Stimulated activated naive B cell treated with anti-CD40 and anti-IgM and Interleukin-4, amounts not matched to agents 10 μg/mL and 1 μg/mL and 100 μg/mL, for 72 hours (primary cell): ENCODE data around the gene TULP3.
A peak's percentile ranks its signal among the peaks of the same experiment; 100 is the strongest.

ENCODE experiments used
- ATAC-seq, 2 donors: fragments of 150-1000 bp; cut with Tn5 transposase; replicated peaks; 2 replicates each; pipeline ENCODE4 v1.10.0; 2021; ENCODE audit warnings: moderate library complexity in 1 of 2
- DNase-seq: peaks from one replicate; pipeline ENCODE4 v3.0.0; 2021
- H3K27ac Mint-ChIP-seq: one replicate; pipeline ENCODE4 v1.8.0; 2022; ENCODE audit warnings: mild to moderate bottlenecking, mixed read lengths
- H3K27me3 Mint-ChIP-seq, 2 donors: one replicate each; pipeline ENCODE4 v1.8.0; 2022; ENCODE audit warnings: mixed read lengths in 2 of 2
- H3K36me3 Mint-ChIP-seq, 2 donors: one replicate each; pipeline ENCODE4 v1.8.0; 2022; ENCODE audit warnings: mixed read lengths in 2 of 2, mild to moderate bottlenecking in 1 of 2
- H3K4me1 Mint-ChIP-seq, 2 donors: one replicate each; pipeline ENCODE4 v1.8.0; 2022; ENCODE audit warnings: mixed read lengths in 2 of 2, mild to moderate bottlenecking in 1 of 2
- H3K4me3 Mint-ChIP-seq, 2 donors: one replicate each; pipeline ENCODE4 v1.8.0; 2022; ENCODE audit warnings: mild to moderate bottlenecking in 2 of 2, mixed read lengths in 2 of 2, moderate library complexity in 1 of 2
- H3K9me3 Mint-ChIP-seq, 2 donors: one replicate each; pipeline ENCODE4 v1.8.0; 2022; ENCODE audit warnings: mixed read lengths in 2 of 2, mild to moderate bottlenecking in 1 of 2

Gene TULP3

DNA sequence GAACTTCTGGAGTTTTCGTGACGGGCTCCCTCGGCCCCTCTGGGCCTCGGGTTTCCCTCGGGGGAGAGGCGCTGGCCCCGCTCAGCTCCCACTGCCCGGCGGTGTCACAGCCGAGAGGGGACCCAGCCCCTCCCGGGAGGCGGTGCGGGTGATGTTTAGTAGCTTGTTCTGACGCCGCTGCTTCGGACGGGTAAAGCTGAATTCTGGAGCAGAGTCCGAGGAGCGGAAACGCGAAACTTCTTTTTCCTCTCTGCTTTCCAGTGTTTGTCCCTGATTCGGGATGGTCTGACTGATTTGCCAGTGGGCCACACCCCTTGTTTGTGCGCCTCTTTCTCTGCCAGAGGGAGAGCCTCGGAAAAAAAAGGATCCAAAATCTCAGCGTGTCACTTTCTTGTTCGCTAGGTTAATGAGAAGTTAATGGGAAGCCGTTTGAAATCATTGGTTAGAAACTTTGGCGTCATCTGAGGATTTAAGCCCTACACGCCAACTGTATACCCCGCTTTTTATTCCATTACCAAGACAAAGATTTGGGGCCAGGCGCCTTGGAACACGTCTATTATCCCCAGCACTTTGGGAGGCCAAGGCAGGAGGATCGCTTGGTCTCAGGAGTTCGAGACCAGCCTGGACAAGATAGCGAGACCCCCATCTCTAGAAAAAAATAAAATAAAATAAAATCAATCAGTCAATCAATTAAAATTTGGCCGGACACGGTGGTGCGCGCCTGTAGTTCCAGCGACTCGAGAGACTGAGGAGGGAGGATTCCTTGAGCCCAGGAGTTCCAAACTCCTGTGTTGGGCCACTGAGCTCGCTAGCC is 756 bp downstream of the TULP3 start:
- Mint-ChIP-seq H3K9me3 (no peaks in the 10 kb centered on the region), H3K27me3 (no peaks in the 10 kb centered on the region), H3K4me3 (peak overlapping the region; percentile 94 to 99), H3K36me3 (peaks cover 0 to 7% of the 10 kb centered on the region in 2 donors), H3K27ac (peak overlapping the region; percentile 90), H3K4me1 (peaks cover 12 to 31% of the 10 kb centered on the region in 2 donors)
- ATAC-seq (peak; percentile 23 to 24), DNase-seq (no peak)

DNA sequence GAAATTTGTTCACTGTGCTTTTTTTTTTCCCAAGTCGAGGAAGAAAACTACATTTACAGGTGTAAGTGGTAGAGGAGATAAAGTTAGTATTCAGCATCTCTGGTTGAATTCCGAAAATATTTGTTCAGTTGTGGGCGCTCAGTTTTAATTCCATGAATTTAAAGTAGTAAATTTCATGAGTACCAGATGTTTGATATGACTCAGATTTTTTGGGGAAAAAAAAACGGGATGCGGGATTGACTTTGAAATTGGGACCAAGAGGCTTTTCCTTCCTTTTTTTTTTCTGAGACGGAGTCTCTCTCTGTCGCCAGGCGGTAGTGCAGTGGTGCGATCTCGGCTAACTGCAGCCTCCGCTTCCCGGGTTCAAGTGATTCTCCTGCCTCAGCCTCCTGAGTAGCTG is 1.6 kb downstream of the TULP3 start:
- Mint-ChIP-seq H3K4me3 (no peak overlapping the region), H3K4me1 (peaks cover 12 to 31% of the 10 kb centered on the region in 2 donors), H3K9me3 (no peaks in the 10 kb centered on the region), H3K36me3 (peaks cover 0 to 7% of the 10 kb centered on the region in 2 donors), H3K27me3 (no peaks in the 10 kb centered on the region), H3K27ac (no peak overlapping the region)
- ATAC-seq = no peak
- DNase-seq = no peak

DNA sequence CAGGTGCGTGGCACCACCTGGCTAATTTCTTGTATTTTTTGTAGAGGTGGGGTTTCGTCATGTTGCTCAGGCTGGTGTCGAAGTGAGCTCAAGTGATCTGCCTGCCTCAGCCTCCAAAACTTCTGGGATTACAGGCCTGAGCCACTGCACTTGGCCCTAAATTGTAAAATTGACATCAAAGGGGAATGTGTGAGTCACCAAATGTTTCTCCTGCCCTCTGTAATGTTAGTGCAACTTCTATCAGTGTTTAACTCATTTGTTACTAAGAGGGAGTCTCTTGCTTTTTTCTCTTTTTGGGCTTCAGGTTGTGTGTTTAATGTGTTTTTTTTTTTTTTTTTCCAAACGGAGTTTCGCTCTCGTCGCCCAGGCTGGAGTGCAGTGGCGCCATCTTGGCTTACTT is 2.3 kb downstream of the TULP3 start:
- H3K4me3 Mint-ChIP-seq = peak overlapping the region; percentile 28 to 52
- ATAC-seq (no peak), DNase-seq (no peak)
- H3K27me3 Mint-ChIP-seq = no peaks in the 10 kb centered on the region
- peak overlapping the region; percentile 51 for H3K27ac Mint-ChIP-seq
- peaks cover 0 to 4% of the 10 kb centered on the region in 2 donors for H3K36me3 Mint-ChIP-seq
- H3K4me1 Mint-ChIP-seq = peaks cover 12 to 31% of the 10 kb centered on the region in 2 donors
- no peaks in the 10 kb centered on the region for H3K9me3 Mint-ChIP-seq

DNA sequence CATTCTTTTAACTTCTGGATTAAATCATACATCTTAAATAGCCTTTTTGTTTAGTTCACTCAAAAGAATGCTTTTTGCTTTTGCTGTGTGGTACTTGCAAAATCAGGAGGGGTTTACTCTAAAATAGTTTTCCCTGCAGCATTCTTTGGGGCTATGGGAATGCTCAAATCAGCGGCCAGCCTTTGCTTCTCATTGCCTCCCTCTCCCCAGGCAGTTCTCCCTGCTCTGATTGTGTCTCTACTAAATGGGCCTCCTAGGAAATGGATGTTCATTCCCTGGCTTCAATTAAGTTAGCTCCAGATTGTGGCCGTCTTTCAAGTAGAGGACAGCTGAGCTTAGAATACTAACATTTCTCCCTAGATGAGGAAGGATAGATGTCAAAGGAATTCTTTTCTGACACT is 4.4 kb downstream of the TULP3 start:
- H3K27me3 Mint-ChIP-seq = no peaks in the 10 kb centered on the region
- H3K4me3 Mint-ChIP-seq = no peak overlapping the region
- no peak overlapping the region for H3K27ac Mint-ChIP-seq
- peaks cover 5 to 19% of the 10 kb centered on the region in 2 donors for H3K4me1 Mint-ChIP-seq
- no peaks in the 10 kb centered on the region for H3K9me3 Mint-ChIP-seq
- peaks cover 0 to 3% of the 10 kb centered on the region in 2 donors for H3K36me3 Mint-ChIP-seq
- ATAC-seq (no peak), DNase-seq (no peak)

DNA sequence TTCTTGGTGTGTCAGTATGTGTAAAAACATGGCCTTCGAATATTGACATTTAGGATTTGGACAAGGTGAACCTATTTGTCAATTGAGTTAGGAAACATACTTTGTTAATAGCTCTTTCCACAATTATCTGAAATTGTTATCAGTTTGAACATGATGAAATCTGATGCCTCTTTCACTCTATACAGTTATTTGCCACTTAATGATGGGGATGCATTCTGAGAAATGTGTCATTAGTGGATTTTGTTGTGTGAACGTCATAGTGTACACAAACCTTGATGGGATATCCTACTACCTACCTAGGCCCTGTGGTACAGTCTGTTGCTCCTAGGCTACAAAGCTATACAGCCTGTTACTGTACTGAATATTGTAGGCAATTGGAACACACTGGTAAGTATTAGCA is 4.8 kb downstream of the TULP3 start:
- Mint-ChIP-seq H3K4me3 (no peak overlapping the region), H3K27ac (no peak overlapping the region), H3K27me3 (no peaks in the 10 kb centered on the region), H3K4me1 (peaks cover 3 to 14% of the 10 kb centered on the region in 2 donors), H3K9me3 (no peaks in the 10 kb centered on the region), H3K36me3 (peaks cover 0 to 3% of the 10 kb centered on the region in 2 donors)
- no peak for ATAC-seq
- no peak for DNase-seq

DNA sequence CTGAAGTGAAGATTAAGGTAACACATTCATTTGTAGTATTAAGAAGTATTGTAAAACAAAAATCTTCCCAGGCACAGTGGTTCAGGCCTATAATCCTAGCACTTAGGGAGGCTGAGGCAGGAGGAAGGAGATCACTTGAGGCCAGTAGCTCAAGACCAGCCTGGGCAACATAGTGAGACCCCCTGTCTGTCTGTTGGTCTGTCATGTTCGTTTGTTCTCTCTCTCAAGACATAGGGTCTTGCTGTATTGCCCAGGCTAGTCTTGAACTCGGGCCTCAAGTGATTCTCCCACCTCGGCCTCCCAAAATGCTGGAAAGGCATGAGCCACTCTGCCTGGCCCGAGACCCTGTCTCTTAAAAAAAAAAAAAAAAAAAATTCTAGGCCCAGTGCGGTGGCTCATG is 6.7 kb downstream of the TULP3 start:
- no peak for ATAC-seq
- H3K4me1 Mint-ChIP-seq = peaks cover 3 to 4% of the 10 kb centered on the region in 2 donors
- no peak for DNase-seq
- no peak overlapping the region for H3K4me3 Mint-ChIP-seq
- H3K9me3 Mint-ChIP-seq = no peaks in the 10 kb centered on the region
- H3K27me3 Mint-ChIP-seq = no peaks in the 10 kb centered on the region
- no peaks in the 10 kb centered on the region for H3K36me3 Mint-ChIP-seq
- H3K27ac Mint-ChIP-seq = no peak overlapping the region

DNA sequence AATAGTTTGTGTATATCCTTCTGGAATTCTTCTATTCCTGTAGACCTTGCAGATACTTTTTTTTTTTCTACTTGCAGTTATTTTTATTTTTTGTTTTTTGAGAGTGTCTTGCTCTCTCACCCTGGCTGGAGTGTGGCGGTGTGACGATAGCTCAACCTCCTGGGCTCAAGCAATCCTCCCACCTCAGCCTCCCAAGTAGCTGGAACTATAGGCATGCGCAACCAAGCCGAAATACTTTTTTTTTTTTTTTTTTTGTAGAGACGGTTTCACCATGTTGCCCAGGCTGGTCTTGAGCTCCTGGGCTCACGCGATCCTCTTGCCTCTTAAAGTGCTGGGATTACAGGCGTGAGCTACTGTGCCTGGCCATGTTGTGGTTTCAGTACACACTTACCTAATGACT is 10.0 kb downstream of the TULP3 start:
- DNase-seq = no peak
- H3K9me3 Mint-ChIP-seq = no peaks in the 10 kb centered on the region
- no peak overlapping the region for H3K27ac Mint-ChIP-seq
- peaks cover 3 to 6% of the 10 kb centered on the region in 2 donors for H3K4me1 Mint-ChIP-seq
- ATAC-seq = no peak
- H3K27me3 Mint-ChIP-seq = no peaks in the 10 kb centered on the region
- H3K4me3 Mint-ChIP-seq = no peak overlapping the region
- H3K36me3 Mint-ChIP-seq = no peaks in the 10 kb centered on the region

DNA sequence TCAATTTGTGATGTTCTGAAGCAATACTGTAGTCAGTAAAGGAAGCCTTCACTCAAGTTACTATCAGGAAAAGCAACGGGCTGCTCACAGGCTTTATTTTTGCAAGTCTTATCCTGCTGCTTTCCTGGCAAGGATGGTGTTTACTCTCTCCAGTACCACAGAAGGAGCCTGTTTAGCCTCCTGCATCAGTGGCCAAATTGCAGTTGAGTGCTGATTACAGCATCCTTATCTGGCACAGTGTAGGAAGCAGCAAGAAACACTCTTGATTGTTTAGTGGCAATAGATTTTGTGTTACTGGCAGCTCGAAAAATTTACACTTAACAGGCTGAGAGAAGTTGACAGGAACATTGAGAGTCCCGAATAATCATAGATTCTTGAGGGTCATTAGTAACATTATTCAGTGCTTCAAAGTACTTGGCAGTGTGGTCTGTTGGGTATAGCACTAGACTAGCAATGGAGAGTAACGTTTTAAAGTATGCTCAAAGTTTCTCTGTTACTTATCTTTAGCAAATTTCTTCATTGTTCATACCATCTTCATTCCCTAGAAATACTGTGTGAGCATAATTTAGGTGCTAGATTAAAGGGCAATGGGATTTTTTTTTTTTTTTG is 11.7 kb downstream of the TULP3 start:
- peaks cover 3 to 6% of the 10 kb centered on the region in 2 donors for H3K4me1 Mint-ChIP-seq
- no peaks in the 10 kb centered on the region for H3K36me3 Mint-ChIP-seq
- H3K27ac Mint-ChIP-seq = no peak overlapping the region
- ATAC-seq (no peak), DNase-seq (no peak)
- no peak overlapping the region for H3K4me3 Mint-ChIP-seq
- no peaks in the 10 kb centered on the region for H3K27me3 Mint-ChIP-seq
- H3K9me3 Mint-ChIP-seq = no peaks in the 10 kb centered on the region

DNA sequence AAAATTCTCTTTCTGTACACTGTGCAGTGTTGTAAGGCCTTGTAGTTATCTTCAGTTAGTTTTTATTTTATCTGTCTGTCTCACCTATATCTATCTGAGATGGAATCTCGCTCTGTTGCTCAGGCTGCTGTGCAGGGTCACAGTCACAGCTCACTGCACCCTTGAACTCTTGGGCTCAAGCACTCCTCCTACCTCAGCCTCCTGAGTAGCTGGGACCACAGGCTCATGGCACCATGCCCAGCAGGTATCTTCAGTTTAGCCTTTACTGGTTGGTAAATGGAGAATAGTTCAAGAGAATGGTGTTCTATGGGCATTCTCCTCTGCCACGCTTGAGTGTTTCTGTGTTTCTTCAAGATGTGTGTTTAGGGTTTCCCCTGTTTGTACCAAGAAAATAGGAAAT is 13.6 kb downstream of the TULP3 start:
- H3K9me3 Mint-ChIP-seq = no peaks in the 10 kb centered on the region
- H3K4me3 Mint-ChIP-seq = no peak overlapping the region
- DNase-seq = no peak
- H3K36me3 Mint-ChIP-seq = no peaks in the 10 kb centered on the region
- H3K27me3 Mint-ChIP-seq = no peaks in the 10 kb centered on the region
- no peak overlapping the region for H3K27ac Mint-ChIP-seq
- ATAC-seq = no peak
- peaks cover 3 to 6% of the 10 kb centered on the region in 2 donors for H3K4me1 Mint-ChIP-seq

DNA sequence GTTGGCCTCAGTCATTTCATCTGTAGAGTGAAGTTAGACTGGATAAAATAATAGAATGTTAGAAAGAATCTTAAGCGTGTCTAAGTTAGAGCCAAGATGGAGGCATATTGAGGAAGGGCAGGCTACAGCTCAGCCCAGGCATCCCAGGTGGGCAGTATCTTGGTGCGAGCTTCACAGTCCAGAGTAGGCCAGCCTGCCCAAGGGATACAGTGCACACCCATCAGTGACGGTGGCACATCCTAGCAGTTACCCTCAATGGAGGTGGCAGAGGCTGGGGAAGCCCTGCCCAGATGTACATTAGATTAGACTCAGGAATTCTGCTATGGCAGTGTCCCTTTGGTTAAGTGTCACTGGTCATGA is 21.5 kb downstream of the TULP3 start:
- Mint-ChIP-seq H3K27me3 (no peaks in the 10 kb centered on the region), H3K4me1 (no peaks in the 10 kb centered on the region), H3K27ac (no peak overlapping the region), H3K4me3 (no peak overlapping the region), H3K36me3 (peaks cover 2 to 15% of the 10 kb centered on the region in 2 donors), H3K9me3 (no peaks in the 10 kb centered on the region)
- ATAC-seq (no peak), DNase-seq (no peak)

DNA sequence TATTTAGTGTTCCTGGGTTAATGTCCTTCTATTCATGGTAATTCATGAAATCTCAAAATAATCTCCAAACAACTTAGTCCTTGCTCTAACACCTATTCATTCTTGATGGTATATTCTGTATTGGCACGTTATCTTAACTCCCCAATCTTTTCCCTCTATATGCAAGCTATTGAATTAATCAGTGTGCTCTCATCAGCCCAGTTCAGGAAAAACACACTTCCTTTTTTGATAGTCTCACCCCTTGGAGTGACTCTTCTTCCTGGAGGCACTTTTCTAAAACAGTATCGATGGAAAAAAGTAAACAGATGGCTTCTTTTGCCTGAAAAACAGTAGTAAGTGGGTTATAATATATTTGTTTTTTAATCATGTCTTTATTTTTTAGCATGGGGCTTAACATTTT is 28.6 kb downstream of the TULP3 start:
- Mint-ChIP-seq H3K36me3 (peaks cover 14 to 31% of the 10 kb centered on the region in 2 donors), H3K9me3 (no peaks in the 10 kb centered on the region), H3K4me1 (no peaks in the 10 kb centered on the region), H3K4me3 (no peak overlapping the region), H3K27me3 (no peaks in the 10 kb centered on the region), H3K27ac (no peak overlapping the region)
- ATAC-seq (no peak), DNase-seq (no peak)

DNA sequence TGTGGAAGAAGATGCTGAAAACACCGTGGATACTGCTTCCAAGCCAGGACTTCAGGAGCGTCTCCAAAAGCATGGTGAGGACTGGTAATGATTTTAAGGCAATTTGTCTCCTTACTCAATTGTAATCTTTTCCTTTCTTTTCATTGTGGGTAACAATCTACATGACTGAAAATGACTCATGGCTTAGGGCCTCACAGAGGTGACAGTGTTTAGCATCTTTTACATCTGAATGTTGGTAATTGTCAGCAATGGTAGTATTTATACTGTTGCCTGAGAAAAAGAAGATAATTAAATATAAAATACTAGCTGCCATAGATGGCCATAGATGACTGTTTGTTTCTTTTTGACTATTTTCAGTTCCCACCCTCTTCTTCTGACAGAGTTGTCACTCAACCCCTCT is 31.6 kb downstream of the TULP3 start:
- DNase-seq (no peak), ATAC-seq (no peak)
- H3K9me3 Mint-ChIP-seq = no peaks in the 10 kb centered on the region
- no peaks in the 10 kb centered on the region for H3K4me1 Mint-ChIP-seq
- H3K36me3 Mint-ChIP-seq = peaks cover 16 to 38% of the 10 kb centered on the region in 2 donors
- H3K27ac Mint-ChIP-seq = no peak overlapping the region
- H3K4me3 Mint-ChIP-seq = no peak overlapping the region
- no peaks in the 10 kb centered on the region for H3K27me3 Mint-ChIP-seq

DNA sequence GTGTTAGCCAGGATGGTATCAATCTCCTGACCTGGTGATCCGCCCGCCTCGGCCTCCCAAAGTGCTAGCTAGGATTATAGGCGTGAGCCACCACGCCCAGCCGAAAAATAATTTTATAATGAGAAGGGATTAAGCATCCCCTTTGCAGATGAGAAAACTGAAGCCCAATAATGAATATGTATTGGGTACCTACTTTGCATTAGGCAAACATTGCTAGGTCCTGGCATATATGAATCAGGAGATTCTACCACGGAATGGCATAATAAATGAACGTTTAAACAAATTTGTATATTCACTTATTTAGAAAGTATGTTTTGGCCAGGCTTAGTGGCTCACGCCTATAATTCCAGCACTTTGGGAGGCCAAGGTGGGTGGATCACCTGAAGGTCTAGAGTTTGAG is 32.4 kb downstream of the TULP3 start:
- no peak for ATAC-seq
- no peaks in the 10 kb centered on the region for H3K9me3 Mint-ChIP-seq
- H3K36me3 Mint-ChIP-seq = peaks cover 18 to 44% of the 10 kb centered on the region in 2 donors
- DNase-seq = no peak
- no peak overlapping the region for H3K4me3 Mint-ChIP-seq
- H3K27ac Mint-ChIP-seq = no peak overlapping the region
- H3K4me1 Mint-ChIP-seq = no peaks in the 10 kb centered on the region
- H3K27me3 Mint-ChIP-seq = no peaks in the 10 kb centered on the region

DNA sequence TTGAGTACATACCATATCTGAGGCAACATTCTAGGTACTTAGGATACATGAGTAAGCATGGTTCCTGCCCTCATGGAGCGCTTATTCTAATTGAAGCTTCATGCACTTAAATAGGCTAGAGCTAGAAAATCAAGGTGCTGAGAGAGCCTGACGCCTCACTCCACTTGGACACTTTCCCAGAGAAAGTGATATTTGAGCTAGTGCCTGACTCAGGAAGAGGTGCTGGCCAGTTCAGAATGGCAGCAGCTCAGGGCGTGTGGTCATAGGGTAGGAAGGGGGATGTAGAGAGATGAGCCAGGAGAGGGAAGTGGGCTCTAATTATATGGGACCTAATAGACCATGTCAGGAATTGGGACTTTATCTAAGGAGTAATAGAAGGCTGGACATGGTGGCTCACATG is 33.3 kb downstream of the TULP3 start:
- Mint-ChIP-seq H3K4me1 (no peaks in the 10 kb centered on the region), H3K4me3 (no peak overlapping the region), H3K27me3 (no peaks in the 10 kb centered on the region), H3K9me3 (no peaks in the 10 kb centered on the region), H3K36me3 (peaks cover 16 to 40% of the 10 kb centered on the region in 2 donors), H3K27ac (no peak overlapping the region)
- ATAC-seq (no peak), DNase-seq (no peak)

DNA sequence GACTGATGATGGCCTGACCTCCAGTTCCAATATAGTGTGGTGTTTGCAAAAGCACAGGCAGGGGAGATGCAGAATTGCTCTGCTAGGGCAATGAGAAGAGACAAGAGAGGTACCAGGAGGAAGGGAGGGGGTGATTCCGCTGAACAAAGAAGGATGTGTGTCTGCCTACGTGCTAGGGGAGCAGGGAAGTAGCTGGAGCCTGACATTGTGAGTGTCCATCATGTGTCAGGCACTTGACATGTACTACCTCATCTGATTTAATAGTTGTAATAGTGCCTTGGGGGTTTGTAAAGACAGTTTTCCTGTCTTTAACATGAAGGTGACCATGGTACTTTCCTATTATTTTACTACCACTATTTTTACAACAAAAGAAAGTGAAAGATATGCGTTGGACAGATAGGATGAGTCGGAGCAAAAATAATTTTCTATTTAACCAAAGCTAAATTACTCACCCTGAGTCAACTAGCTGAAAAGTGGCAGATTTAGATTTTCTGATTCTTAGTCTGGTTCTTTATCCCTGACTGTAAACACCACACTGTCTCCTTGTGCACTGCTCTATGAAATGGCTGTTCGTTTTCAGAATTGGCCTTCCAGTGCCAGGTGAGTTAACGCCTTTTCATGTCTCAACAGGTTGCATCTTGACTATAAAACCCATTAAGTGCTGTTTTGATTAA is 34.8 kb downstream of the TULP3 start:
- no peaks in the 10 kb centered on the region for H3K9me3 Mint-ChIP-seq
- H3K27me3 Mint-ChIP-seq = no peaks in the 10 kb centered on the region
- H3K4me1 Mint-ChIP-seq = no peaks in the 10 kb centered on the region
- no peak overlapping the region for H3K4me3 Mint-ChIP-seq
- H3K36me3 Mint-ChIP-seq = peaks cover 18 to 41% of the 10 kb centered on the region in 2 donors
- H3K27ac Mint-ChIP-seq = peak overlapping the region; percentile 7
- no peak for ATAC-seq
- DNase-seq = no peak
